ENCODE results near the gene SMOC2. TPM values are rescaled to one million over a fixed set of nuclear protein-coding genes. Genes with fewer than 3 reads are reported as not detected.

Gene SMOC2
- total RNA-seq, 1 experiment from 2014 or later = 2.1 TPM

GRCh38 chr6:168554472-168554871, 113.5 kb downstream of the SMOC2 start:
- H3K27ac ChIP-seq (ENCODE audit: insufficient read length, low read depth, low read length) = no peak overlapping the region
- H4K5ac ChIP-seq (ENCODE audit: insufficient read length, low read depth, low read length) = no peak overlapping the region
- no peak overlapping the region for H3K4ac ChIP-seq (ENCODE audit: low read depth, low read length)
- no peak overlapping the region for H3K56ac ChIP-seq (ENCODE audit: insufficient read length, low read depth, low read length)
- H3K9me3 Mint-ChIP-seq = peaks cover 0 to 3% of the 10 kb centered on the region in 2 experiments; a peak in 1 of 5 replicates
- no peaks in the 10 kb centered on the region; the same call in 1 of the 2 replicates for H3K27me3 Mint-ChIP-seq (ENCODE audit: low read depth)
- no peak overlapping the region for H2BK5ac ChIP-seq (ENCODE audit: insufficient read length, low read length)
- H3K27ac Mint-ChIP-seq = no peak overlapping the region
- H2AK5ac ChIP-seq (ENCODE audit: insufficient read length, low read length) = no peak overlapping the region
- H3K79me2 ChIP-seq (ENCODE audit: insufficient read depth, low read length) = no peaks in the 10 kb centered on the region
- no peaks in the 10 kb centered on the region for H3K4me1 Mint-ChIP-seq
- no peak overlapping the region for H2BK15ac ChIP-seq (ENCODE audit: low read depth, low read length)
- H3K27me3 ChIP-seq (ENCODE audit: insufficient read depth, low read length) = no peaks in the 10 kb centered on the region
- TF ChIP-seq CTCF (conservative IDR thresholded peaks at IDR 0.05) = no peak
- no peak overlapping the region for H3K14ac ChIP-seq (ENCODE audit: insufficient read depth, low read length)
- no peak for DNase-seq
- H4K20me1 ChIP-seq (ENCODE audit: control insufficient read depth, insufficient read depth, insufficient read length) = no peaks in the 10 kb centered on the region
- H3K4me2 ChIP-seq (ENCODE audit: insufficient read depth, insufficient read length, low read length) = no peak overlapping the region
- no peak overlapping the region for H4K91ac ChIP-seq (ENCODE audit: insufficient read length, low read depth, low read length)
- no peak overlapping the region for H3K9ac ChIP-seq (ENCODE audit: extremely low read depth, insufficient read length, low read length)
- H3K18ac ChIP-seq (ENCODE audit: insufficient read length, low read depth, low read length) = no peak overlapping the region
- no peak overlapping the region for H2BK12ac ChIP-seq (ENCODE audit: insufficient read length, low read depth, low read length)
- no peaks in the 10 kb centered on the region for H3K36me3 Mint-ChIP-seq (ENCODE audit: insufficient read depth in 1 of 3, low read depth in 3 of 3)
- H3K9me3 ChIP-seq (ENCODE audit: control insufficient read depth, low read depth, low read length) = no peaks in the 10 kb centered on the region
- H4K8ac ChIP-seq (replicated peaks; ENCODE audit: insufficient read length, low read depth, low read length) = no peak overlapping the region
- H3K4me3 Mint-ChIP-seq = no peak overlapping the region
- H3K23ac ChIP-seq (ENCODE audit: insufficient read length, low read depth, low read length) = no peak overlapping the region
- H2AFZ ChIP-seq (ENCODE audit: low read length) = no peak overlapping the region
- H2BK120ac ChIP-seq (ENCODE audit: low read depth, low read length, poor library complexity, severe bottlenecking) = no peak overlapping the region
- WGBS (ENCODE audit: extremely low coverage, insufficient read length, low lambda C conversion rate) = no CpG with 5 or more reads among the region's 10 CpGs
- no peak overlapping the region for H2BK20ac ChIP-seq (ENCODE audit: low read depth, low read length, poor library complexity, severe bottlenecking)
- H3K23me2 ChIP-seq (ENCODE audit: insufficient read length, low read depth, low read length, poor library complexity, severe bottlenecking) = no peaks in the 10 kb centered on the region
- no peak overlapping the region for H3T11ph ChIP-seq (ENCODE audit: low read length)
- no peaks in the 10 kb centered on the region for H3K4me1 ChIP-seq (ENCODE audit: insufficient read depth, low read length)
- H3K79me1 ChIP-seq (ENCODE audit: insufficient read depth, low read depth, low read length, poor library complexity, severe bottlenecking) = no peaks in the 10 kb centered on the region
